ENCODE data around the gene DIPK1C. TPM values are rescaled to one million over a fixed set of nuclear protein-coding genes. Genes with fewer than 3 reads are reported as not detected.

DIPK1C gene
- polyA plus RNA-seq, 1 donor, result 0.10 TPM

DNA sequence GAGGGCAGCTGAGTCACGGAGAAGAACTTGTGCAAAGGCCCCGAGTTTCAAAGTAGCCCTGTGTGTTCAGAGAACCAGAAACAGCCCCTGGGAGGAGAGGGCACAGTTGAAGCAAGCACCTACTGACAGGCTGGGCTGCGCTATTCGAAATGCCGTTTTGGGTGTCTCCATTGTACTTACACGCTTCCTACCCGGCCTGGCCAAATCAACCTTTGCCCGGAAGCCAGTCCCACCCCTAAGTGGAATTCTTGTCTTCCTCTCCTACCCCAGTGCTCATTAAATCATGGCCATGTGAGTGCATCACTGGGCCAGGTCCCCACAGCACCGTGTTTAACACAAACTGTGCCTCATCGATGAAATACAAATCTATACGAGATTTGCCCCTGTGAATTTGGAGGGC lies 6.0 kb downstream of the DIPK1C start:
- no peak for DNase-seq

DNA sequence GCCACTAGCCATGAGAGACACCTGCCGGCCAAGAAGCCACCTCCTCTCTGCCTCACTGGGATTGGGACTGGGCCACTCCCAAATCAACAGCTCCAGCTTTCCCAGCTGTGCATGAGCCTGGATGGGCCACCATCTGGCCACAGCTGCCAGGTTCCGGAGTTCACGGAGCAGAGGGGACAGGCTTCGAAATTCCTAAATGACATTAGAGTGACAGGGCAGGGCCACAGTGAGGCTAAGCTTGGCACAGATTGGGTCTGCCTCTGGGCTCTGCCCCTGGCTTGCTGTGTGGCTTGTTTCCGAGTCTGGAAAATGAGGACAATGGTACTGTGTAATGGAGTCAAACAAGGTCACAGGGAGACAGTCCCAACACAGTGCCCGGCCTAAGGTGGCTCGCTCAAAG lies 6.5 kb downstream of the DIPK1C start:
- no peak for DNase-seq

DNA sequence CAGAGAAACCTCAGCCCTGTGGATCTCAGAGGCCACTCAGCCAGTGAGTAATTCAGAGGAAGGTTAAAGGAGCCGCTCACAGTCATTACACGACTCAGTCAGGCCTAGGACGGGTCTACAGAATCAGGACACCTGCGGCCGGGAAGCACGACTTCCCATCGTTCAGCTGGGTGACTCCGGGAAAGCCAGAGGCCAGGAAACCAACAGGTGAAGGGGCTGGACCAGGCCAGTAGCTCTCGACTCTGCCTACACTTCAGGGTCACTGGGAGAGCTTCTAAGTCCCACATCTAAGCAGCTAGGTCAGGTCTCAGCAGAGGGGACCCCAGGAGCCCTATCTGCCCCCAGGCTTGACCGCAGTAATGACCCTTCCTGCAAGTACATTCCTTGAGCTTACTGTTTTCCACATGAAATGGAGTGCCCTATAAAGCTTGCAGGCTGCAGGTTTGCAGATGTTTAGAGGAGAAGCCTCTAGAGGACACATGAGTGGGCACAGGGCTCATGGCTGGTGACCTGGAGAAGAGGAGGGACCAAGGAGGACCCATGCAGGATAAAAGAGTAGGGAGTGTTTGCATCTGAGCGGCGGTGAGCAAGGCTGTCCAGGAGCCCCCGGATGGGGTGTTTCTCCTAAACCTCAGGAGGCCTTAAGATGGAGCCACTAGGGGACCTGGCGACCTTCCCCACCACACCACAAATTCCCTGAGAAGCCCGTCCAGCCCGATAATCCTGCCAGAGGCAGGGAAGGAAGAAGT lies 9.5 kb downstream of the DIPK1C start:
- no peak for DNase-seq

GRCh38 chr18:74446631-74447403 lies 10.3 kb downstream of the DIPK1C start:
- DNase-seq, result no peak

DNA sequence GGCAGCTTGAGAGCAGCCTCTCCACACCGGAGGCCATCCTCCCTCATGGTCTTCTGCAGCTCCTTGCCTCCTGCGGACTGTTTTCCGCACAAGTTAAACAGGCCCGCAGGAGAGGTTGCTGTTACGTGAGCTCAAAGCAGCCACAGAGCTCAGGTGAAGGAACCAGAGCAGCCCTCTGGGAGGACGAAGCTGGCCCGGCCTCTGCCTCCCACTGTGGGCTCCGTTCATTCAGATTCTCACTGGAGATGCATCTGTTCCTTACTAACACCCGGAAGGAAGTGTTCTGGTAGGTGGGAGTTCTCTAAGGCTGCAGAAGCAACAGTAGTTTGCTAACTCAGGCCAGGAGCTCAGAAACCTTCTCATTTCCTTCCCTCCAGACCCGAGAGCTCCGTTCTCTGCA lies 10.9 kb downstream of the DIPK1C start:
- no peak for DNase-seq

DNA sequence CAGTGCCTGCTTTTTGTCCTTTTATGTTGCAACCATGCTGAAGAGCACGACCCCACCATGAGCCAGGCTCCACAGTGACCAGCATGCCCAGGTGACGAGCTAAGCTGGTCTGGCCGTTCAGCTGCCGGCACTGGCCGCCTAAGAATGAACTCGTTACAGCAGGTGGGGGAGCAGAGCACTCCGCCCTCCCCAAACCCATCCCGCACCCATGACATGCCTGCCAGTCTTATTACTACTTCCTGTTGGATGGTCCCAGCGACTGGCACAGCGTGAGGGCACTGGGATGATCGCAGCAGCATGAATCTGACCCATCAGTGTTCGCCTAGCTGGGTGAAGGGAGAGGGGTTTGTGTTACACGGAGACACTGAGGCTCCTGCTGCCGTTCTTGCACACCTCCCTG lies 11.5 kb downstream of the DIPK1C start:
- DNase-seq, result no peak

GRCh38 chr18:74444104-74444503 lies 13.0 kb downstream of the DIPK1C start:
- DNase-seq, result no peak

GRCh38 chr18:74440808-74441427 lies 16.2 kb downstream of the DIPK1C start:
- DNase-seq, result no peak

- DNase-seq, result no peak
Measured at GRCh38 chr18:74438091-74438490, 19.0 kb downstream of the DIPK1C start.

GRCh38 chr18:74436158-74436769 lies 20.8 kb downstream of the DIPK1C start:
- DNase-seq, result no peak

- no peak for DNase-seq
Measured at GRCh38 chr18:74435740-74436139, 21.4 kb downstream of the DIPK1C start.

GRCh38 chr18:74434466-74434865 lies 22.6 kb downstream of the DIPK1C start:
- no peak for DNase-seq

- no peak for DNase-seq
Measured at GRCh38 chr18:74430806-74431571, 26.1 kb downstream of the DIPK1C start.

- DNase-seq, result no peak
Measured at GRCh38 chr18:74430231-74430630, 26.9 kb downstream of the DIPK1C start.

DNA sequence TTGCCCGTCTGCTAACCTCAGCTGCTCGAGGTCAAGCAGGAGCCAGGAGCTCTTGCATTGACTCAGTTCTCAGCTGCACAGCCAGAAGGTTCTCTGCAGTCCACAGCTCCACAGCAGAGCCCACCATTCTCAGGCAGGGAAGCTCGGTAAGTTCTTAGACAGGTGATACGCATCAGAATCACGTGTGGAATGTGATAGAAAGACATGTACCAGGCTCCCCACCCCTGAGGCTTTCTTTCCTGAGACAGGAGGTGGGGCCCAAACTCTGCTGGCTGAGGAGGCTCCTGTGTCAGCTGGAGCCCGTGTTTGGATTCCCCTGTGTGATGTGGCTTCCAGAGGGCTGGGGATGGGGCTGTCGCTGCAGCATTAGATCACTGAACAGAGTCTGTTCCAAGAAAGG lies 28.0 kb downstream of the DIPK1C start:
- DNase-seq, result no peak

DNA sequence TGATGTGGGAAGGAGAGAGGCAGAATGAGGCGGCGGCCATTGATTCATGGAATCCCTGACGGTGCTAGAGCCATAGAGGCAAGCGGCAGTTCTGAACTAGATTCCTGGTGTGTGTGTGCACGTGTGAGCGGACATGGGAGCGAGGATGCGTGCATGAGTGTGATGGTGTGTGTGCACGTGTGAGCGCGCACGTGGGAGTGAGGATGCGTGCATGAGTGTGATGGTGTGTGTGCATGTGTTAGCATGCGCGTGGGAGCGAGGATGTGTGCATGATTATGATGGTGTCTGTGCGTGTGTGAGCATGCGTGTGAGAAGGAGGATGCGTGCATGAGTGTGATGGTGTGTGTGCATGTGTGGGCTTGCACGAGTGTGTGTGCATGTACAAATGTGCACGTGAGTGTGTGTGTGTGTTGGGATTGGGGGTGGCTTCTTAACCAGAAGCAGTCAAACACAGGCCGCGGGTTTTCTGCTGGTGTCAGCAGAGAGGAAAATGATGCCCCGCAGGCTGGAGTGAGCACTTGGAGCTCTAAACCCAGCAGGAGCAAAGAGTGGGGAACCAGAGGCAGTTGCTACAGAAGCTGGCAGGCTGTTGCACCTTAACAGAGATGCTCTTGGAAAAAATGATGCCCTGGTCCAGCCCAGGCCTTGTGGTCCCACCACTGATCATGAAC lies 29.5 kb downstream of the DIPK1C start:
- DNase-seq, result no peak

- DNase-seq, result no peak
Measured at GRCh38 chr18:74425876-74426275, 31.2 kb downstream of the DIPK1C start.

DNA sequence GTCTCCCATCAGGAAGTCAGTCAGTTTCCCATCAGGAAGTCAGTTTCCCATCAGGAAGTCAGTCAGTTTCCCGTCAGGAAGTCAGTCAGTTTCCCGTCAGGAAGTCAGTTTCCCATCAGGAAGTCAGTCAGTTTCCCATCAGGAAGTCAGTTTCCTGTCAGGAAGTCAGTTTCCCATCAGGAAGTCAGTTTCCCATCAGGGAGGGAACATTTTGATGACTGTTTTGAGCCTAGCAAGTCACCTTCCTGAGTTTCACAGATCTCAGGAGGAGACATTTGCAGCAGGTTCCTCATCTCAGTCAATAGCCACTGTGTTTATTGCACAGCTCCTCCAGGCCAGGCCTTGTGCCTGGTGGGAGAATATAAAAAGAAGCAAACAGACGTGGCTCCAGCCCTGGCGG lies 31.9 kb downstream of the DIPK1C start:
- DNase-seq, result no peak

DNA sequence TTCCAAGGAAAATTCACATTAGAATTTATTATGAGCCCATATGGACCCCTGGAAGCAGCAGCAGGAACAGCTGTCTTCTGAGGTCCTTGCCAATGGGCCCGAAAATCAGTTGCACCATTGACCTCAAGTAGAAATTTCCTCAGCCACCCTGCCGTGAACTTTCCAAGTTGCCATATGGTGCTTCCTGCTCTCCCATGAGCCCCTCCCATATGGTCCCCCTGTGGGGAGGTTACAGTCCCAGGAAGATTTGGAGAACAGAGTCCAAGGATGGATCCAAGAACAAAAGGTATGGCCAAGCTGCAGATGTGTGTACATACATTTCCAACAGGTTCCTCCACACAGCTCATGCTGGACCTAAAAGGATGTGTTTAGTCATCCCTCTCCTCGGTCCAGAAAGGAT lies 34.6 kb downstream of the DIPK1C start:
- DNase-seq, result no peak

DNA sequence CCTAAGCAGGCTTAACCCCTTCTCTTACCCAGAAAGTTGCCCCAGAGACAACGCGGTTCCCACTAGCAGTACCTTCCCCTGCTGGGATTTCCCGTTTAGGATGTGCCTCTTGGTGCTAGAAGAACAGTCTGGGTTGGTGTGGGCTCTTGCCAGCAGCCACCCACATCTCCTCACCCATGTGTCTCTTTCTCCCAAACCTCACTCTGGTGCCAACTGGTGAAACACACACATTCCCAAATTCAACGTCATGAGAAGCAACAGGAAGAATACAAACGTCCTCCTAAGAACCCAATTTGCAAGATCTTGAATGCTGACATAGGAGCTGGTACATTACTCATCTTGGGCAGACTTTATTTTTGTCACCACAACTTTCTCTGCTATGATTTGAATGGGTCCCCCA lies 36.2 kb downstream of the DIPK1C start:
- no peak for DNase-seq

- no peak for DNase-seq
Measured at GRCh38 chr18:74420481-74420880, 36.6 kb downstream of the DIPK1C start.

All from left kidney (tissue), 2 donors.